ENCODE results near the gene KIF22.

Gene KIF22

DNA sequence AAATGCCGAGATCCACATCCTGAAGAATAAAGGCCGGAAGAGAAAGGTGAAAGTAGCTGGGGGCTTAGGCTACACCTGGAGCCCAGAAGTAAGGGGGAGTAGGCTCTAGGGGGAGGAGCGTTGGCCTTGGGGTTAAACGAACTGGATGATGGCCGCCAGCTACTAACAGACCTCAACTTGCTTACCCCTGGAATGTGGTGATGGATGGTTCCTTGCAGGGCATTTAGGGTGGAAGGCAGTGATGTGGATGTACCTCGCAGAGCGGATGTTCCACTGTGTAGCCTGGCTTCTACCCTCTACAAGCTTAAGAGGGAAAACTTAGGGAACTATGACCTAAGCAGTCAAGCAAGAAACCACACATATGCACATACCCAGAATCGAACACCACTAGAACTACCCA is 13.5 kb downstream of the KIF22 start:
- Mint-ChIP-seq H3K27ac (peak overlapping the region; percentile 100), H3K4me1 (ENCODE audit: low read depth) (peaks cover 20% of the 10 kb centered on the region), H3K4me3 (peak overlapping the region; percentile 100), H3K9me3 (no peaks in the 10 kb centered on the region), H3K27me3 (ENCODE audit: low read depth) (no peaks in the 10 kb centered on the region), H3K36me3 (ENCODE audit: low read depth) (peaks cover 65% of the 10 kb centered on the region)
- DNase-seq (ENCODE audit: low spot score) = no peak

GRCh38 chr16:29804455-29805231 is 14.1 kb downstream of the KIF22 start:
- H3K9me3 Mint-ChIP-seq = no peaks in the 10 kb centered on the region
- H3K27ac Mint-ChIP-seq = peak overlapping the region; percentile 100
- H3K27me3 Mint-ChIP-seq (ENCODE audit: low read depth) = no peaks in the 10 kb centered on the region
- DNase-seq (ENCODE audit: low spot score) = no peak
- peak overlapping the region; percentile 100 for H3K4me3 Mint-ChIP-seq
- H3K36me3 Mint-ChIP-seq (ENCODE audit: low read depth) = peaks cover 61% of the 10 kb centered on the region
- H3K4me1 Mint-ChIP-seq (ENCODE audit: low read depth) = peaks cover 20% of the 10 kb centered on the region

DNA sequence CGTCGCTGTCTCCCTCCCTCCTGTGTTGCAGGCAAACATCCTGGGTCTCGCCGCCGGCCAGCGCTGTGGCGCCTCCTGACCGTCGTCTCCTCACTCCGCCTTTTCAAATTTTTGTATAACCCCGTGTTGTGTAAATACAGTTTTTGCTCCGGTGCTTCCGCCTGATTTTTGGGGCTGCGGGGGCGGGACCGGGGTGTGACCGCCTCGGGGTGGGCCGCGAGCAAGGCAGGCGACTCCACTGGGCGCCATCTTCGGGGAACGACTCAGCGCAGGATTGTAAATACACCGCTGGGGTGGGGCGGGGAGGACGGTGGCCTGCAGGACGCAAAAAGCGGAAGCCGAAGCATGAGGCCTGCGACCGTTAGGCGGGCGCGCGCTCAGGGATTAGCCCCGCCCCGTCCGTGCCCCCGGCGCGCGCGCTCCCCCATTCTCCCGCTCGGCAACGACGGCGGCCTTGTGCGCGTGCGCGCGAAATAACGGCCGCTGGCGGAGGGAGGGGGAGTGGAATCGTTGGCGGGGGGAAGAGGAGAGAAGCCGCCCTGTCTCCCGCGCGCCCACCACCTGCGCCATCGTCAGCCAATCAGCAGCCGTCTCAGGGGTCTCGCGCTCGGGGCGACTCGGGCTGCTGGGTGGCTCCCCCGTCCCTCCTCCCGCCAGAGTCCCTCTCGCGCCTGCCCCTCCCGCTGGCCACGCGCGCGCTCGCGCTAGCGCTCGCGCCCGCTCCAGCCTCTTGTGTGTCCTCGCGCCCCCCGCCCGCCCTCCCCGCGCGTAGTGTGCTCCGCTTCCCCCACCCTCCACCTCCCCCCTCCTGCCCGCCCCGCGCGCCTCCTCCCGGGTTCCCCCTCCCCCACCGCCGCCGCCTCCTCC is 14.9 kb downstream of the KIF22 start:
- Mint-ChIP-seq H3K36me3 (ENCODE audit: low read depth) (peaks cover 64% of the 10 kb centered on the region), H3K27me3 (ENCODE audit: low read depth) (no peaks in the 10 kb centered on the region), H3K4me3 (peak overlapping the region; percentile 100), H3K4me1 (ENCODE audit: low read depth) (peaks cover 28% of the 10 kb centered on the region), H3K9me3 (no peaks in the 10 kb centered on the region), H3K27ac (peak overlapping the region; percentile 100)
- DNase-seq (ENCODE audit: low spot score) = peak; percentile 98

GRCh38 chr16:29806099-29806579 is 15.6 kb downstream of the KIF22 start, which contains the start of gene MAZ:
Gene MAZ (plus strand): TSS chr16:29806529. CDS start chr16:29806702, 173 bp downstream.
- peak within 1 kb of the TSS; percentile 100 for H3K4me3 Mint-ChIP-seq
- H3K27me3 Mint-ChIP-seq (ENCODE audit: low read depth) = no peaks in the 10 kb centered on the region
- DNase-seq (ENCODE audit: low spot score) = peak; percentile 69
- no peaks in the 10 kb centered on the region for H3K9me3 Mint-ChIP-seq
- peaks cover 34% of the 10 kb centered on the region for H3K4me1 Mint-ChIP-seq (ENCODE audit: low read depth)
- H3K36me3 Mint-ChIP-seq (ENCODE audit: low read depth) = peaks cover 65% of the 10 kb centered on the region
- peak within 1 kb of the TSS; percentile 100 for H3K27ac Mint-ChIP-seq

DNA sequence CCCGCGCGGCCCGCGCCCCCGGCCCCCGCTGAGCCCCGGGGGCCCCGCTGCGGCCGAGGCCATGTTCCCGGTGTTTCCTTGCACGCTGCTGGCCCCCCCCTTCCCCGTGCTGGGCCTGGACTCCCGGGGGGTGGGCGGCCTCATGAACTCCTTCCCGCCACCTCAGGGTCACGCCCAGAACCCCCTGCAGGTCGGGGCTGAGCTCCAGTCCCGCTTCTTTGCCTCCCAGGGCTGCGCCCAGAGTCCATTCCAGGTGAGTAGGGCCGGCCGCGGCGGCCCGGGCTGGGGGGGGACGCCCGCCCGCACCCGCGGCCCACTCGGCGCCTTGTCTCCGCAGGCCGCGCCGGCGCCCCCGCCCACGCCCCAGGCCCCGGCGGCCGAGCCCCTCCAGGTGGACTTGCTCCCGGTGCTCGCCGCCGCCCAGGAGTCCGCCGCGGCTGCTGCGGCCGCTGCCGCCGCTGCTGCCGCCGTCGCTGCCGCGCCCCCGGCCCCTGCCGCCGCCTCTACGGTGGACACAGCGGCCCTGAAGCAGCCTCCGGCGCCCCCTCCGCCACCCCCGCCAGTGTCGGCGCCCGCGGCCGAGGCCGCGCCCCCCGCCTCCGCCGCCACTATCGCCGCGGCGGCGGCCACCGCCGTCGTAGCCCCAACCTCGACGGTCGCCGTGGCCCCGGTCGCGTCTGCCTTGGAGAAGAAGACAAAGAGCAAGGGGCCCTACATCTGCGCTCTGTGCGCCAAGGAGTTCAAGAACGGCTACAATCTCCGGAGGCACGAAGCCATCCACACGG is 16.3 kb downstream of the KIF22 start:
- peaks cover 38% of the 10 kb centered on the region for H3K4me1 Mint-ChIP-seq (ENCODE audit: low read depth)
- no peaks in the 10 kb centered on the region for H3K27me3 Mint-ChIP-seq (ENCODE audit: low read depth)
- H3K9me3 Mint-ChIP-seq = no peaks in the 10 kb centered on the region
- peak; percentile 68 for DNase-seq (ENCODE audit: low spot score)
- H3K4me3 Mint-ChIP-seq = peak overlapping the region; percentile 92
- H3K36me3 Mint-ChIP-seq (ENCODE audit: low read depth) = peaks cover 59% of the 10 kb centered on the region
- peak overlapping the region; percentile 94 for H3K27ac Mint-ChIP-seq

GRCh38 chr16:29807426-29808218 is 17.1 kb downstream of the KIF22 start:
- Mint-ChIP-seq H3K27me3 (ENCODE audit: low read depth) (peaks cover under 1% of the 10 kb centered on the region), H3K4me1 (ENCODE audit: low read depth) (peaks cover 39% of the 10 kb centered on the region), H3K36me3 (ENCODE audit: low read depth) (peaks cover 55% of the 10 kb centered on the region), H3K4me3 (peak overlapping the region; percentile 92), H3K9me3 (no peaks in the 10 kb centered on the region), H3K27ac (peak overlapping the region; percentile 94)
- peak; percentile 93 for DNase-seq (ENCODE audit: low spot score)

GRCh38 chr16:29808219-29808900 is 17.8 kb downstream of the KIF22 start:
- no peak for DNase-seq (ENCODE audit: low spot score)
- H3K4me1 Mint-ChIP-seq (ENCODE audit: low read depth) = peaks cover 39% of the 10 kb centered on the region
- peaks cover 8% of the 10 kb centered on the region for H3K27me3 Mint-ChIP-seq (ENCODE audit: low read depth)
- H3K9me3 Mint-ChIP-seq = no peaks in the 10 kb centered on the region
- peak overlapping the region; percentile 92 for H3K4me3 Mint-ChIP-seq
- H3K36me3 Mint-ChIP-seq (ENCODE audit: low read depth) = peaks cover 48% of the 10 kb centered on the region
- peak overlapping the region; percentile 94 for H3K27ac Mint-ChIP-seq

GRCh38 chr16:29809031-29809747 is 18.6 kb downstream of the KIF22 start:
- Mint-ChIP-seq H3K9me3 (no peaks in the 10 kb centered on the region), H3K4me3 (peak overlapping the region; percentile 92), H3K27me3 (ENCODE audit: low read depth) (peaks cover 8% of the 10 kb centered on the region), H3K4me1 (ENCODE audit: low read depth) (peaks cover 32% of the 10 kb centered on the region), H3K36me3 (ENCODE audit: low read depth) (peaks cover 39% of the 10 kb centered on the region), H3K27ac (peak overlapping the region; percentile 94)
- DNase-seq (ENCODE audit: low spot score) = no peak

DNA sequence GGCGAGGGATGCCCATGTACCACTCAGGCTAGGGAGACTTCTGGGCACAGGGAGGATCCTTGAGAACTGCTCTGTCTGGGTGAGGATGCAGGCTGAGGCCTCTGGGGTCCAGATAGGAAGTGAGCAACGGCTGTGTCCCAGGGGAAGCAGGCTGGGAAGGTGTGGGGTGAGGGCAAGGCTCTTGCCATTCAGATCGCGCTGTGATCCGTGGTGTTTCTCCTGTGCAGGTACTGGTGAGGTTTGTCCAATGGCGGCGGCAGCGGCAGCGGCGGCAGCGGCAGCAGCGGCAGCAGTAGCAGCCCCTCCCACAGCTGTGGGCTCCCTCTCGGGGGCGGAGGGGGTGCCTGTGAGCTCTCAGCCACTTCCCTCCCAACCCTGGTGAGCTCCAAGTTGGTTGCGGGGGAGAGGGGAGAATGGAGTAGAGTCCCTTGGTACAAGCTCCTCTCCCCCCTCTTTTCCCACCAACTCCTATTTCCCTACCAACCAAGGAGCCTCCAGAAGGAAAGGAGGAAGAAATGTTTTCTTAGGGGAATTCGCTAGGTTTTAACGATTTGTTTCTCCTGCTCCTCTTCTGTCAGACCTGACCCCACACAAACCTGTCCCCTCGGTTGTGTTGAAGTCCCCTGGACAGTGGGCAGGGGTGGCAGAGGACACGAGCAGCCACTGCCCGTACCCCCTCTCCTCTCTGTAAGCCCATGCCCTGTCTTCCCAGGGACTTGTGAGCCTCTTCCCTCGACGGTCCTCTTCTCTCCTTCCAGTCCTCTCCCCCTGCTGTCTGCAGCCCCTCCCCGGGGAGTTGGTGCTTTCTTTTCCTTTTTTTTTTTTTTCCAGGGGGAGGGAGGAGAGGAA is 19.5 kb downstream of the KIF22 start:
- Mint-ChIP-seq H3K27ac (peak overlapping the region; percentile 77), H3K27me3 (ENCODE audit: low read depth) (peaks cover 8% of the 10 kb centered on the region), H3K4me3 (peak overlapping the region; percentile 85), H3K36me3 (ENCODE audit: low read depth) (peaks cover 33% of the 10 kb centered on the region), H3K9me3 (no peaks in the 10 kb centered on the region), H3K4me1 (ENCODE audit: low read depth) (peaks cover 34% of the 10 kb centered on the region)
- DNase-seq (ENCODE audit: low spot score) = no peak

- Mint-ChIP-seq H3K4me1 (ENCODE audit: low read depth) (peaks cover 36% of the 10 kb centered on the region), H3K36me3 (ENCODE audit: low read depth) (peaks cover 30% of the 10 kb centered on the region), H3K27me3 (ENCODE audit: low read depth) (peaks cover 8% of the 10 kb centered on the region), H3K27ac (peak overlapping the region; percentile 77), H3K9me3 (no peaks in the 10 kb centered on the region), H3K4me3 (peak overlapping the region; percentile 85)
- no peak for DNase-seq (ENCODE audit: low spot score)
These were observed 20.2 kb downstream of the KIF22 start for GRCh38 chr16:29810699-29811169.

DNA sequence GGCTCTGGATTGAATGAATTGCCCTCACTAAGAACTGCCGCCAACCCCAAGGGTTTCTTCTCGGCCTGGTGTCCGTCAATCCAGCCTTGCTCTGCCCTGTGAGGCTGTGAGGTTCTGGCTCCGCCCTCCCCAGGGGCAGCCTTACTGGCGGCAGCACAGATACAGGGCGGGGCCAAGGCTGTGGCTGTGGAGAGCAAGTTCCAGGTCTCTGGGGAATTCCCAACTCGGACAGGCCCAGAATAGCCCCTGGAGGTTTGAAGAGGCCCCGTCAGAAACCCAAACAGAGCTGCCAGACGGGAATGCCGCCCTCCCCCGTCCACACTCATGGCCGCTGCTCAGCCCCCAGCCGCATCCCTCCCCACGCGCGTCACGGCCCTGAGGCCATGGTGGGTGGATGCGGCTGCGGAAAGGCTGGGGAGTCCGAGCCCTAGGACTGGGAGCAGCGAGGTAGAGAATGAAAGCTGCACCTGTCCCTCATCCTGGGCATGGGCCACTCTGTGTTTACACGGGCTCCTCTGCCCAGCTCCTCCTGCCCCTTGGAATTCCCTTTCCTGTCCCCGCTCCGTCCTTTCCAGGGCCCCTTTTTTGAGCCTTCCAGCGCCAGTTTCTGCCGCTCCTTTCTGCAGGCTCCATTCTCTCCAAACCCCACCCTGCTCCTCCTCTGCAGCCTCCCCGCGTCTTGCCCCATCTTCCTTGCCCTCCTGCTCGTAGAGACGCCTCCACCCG is 20.8 kb downstream of the KIF22 start:
- Mint-ChIP-seq H3K27ac (peak overlapping the region; percentile 80), H3K4me3 (peak overlapping the region; percentile 85), H3K9me3 (no peaks in the 10 kb centered on the region), H3K4me1 (ENCODE audit: low read depth) (peaks cover 38% of the 10 kb centered on the region), H3K27me3 (ENCODE audit: low read depth) (peaks cover 8% of the 10 kb centered on the region), H3K36me3 (ENCODE audit: low read depth) (peaks cover 32% of the 10 kb centered on the region)
- peak; percentile 88 for DNase-seq (ENCODE audit: low spot score)
